Activated naive CD8-positive, alpha-beta T cell treated with anti-CD3 and anti-CD28 coated beads, Interleukin-2, amount 50 U/mL, for 16 hours (primary cell): ENCODE measurements around the gene PDZD7.
"Not testable (repeated sequence)": the region's sequence is repeated elsewhere in the genome, so short reads cannot be mapped to it uniquely, and the experiment has no call there.

Experiments
- DNase-seq: peaks from one replicate; pipeline ENCODE4 v3.0.0-alpha.2; 2020; ENCODE audit warnings: low read depth, low spot score

PDZD7 gene

DNA sequence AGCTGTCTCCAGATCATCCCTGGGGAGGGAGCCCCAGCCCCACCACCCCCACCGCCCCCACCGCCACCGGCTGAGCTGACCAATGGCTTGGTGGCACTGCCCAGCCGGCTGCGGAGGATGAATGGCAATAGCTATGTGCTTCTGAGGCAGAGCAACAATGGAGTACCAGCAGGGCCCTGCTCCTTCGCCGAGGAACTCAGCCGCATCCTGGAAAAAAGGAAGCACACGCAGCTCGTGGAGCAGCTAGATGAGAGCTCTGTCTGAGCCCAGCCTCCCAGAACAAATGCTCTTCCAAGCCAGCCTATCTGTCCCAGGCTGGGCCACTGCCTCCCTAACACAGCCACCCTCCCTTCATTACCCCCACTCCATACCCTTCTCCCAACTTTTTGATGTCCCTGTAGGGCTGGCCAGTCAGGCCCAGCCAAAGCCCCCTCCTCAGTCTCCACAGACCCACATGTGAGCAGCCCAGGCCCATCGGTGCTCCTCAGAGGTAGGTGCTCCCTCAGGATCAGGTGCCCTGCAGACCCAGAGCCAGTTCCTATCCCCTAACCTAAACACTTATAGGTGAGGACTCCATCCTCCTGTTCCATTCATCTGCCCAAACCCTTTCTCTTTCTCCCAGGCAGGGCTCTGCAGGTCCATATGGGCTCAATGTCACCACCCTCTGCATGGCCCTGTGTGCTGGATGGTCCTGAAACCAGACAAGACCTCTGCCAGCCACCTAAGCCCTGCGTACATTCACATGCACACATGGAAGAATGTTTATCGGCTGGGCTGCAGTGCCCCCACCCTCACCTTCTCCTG lies 46.9 kb downstream of the PDZD7 start:
- DNase-seq: no peak

DNA sequence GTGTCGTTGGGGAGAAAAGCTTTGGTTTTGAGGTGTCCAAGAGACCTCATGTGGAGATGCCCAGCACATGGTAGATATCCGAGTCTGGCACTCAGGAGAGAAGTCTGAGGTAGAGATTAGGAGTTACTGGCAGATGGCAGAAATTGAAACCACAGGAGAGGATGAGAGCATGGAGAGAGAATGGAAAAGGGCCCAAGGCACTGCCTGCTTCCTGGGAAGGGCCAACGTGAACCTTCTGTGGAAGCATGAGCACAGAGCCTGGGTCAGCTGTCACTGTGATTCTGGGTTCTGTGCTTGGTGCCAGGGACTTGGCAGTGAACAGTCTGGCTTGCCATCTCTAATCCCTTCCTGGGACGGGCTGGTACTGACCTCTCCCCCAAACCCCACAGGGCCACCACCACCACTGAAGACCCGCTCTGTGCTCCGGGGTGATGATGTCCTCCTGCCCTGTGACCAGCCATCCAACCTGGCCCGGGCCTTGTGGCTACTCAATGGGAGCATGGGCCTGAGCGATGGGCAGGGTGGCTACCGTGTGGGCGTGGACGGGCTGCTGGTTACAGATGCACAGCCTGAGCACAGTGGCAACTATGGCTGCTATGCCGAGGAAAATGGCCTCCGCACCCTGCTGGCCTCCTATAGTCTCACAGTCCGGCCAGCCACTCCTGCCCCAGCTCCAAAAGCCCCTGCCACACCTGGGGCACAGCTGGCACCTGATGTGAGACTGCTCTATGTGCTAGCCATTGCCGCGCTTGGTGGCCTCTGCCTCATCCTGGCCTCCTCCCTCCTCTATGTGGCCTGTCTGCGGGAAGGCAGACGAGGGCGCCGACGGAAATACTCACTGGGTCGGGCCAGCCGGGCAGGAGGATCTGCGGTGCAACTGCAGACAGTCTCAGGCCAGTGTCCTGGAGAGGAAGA lies 47.8 kb downstream of the PDZD7 start:
- DNase-seq: no peak

DNA sequence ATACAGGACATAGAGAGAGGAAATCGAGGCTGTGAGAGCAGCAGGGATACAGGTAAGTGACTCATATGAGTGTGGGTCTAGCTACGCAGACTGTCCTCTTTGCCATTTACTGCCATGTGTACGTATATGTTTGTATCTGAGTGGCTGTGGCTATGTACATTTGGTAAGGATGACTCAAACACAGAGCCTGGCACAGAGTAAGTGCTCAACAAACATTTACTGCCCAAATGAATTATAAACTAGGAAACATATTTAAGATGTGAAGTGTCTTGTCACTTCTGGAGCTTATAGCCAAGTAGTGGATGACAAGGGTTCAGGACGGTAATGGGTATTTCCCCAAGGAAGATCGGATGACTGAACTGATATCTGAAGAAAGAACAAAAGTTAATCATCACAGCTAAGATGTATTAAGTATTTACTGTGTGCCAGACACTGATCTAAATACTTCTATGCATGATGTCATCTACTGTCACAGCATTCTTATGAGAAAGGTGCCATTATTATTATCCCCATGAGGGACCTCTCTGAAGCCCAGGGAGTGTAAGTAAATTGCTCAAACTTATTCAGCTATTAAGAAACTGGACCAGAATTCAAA lies 49.7 kb downstream of the PDZD7 start:
- no peak for DNase-seq

DNA sequence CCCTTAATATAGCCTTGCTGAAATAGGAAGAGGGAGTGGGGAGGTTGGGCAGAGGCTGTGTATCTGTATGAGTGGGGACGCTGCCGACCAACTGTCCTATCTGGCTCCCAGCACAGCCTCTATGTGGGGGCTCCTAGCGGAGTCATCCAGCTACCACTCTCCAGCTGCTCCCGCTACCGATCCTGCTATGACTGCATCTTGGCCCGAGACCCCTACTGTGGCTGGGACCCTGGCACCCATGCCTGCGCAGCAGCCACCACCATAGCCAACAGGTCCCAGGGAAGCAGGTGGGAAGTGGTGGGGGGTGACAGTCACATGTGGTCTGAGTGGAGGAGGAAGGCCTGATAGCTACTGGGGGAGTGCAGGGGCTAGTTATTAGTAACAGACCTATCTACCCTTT lies 50.2 kb downstream of the PDZD7 start:
- DNase-seq: no peak

DNA sequence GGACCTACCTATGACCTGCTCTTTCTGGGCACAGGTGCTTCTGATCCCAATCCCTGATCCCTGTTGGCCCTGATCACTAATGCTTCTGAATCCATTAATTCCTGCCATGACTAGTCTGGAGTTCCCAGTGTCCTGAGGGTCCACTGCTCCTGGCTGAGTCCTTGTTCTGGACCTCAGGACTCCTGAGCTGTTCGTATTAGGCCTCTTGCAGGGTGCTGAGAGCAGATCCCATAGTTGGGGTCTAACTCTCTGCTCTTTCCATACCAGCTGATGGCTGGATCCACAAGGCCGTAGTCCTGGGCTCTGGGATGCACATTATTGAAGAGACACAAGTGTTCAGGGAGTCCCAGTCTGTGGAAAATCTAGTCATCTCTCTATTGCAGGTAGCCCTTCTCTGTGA lies 50.6 kb downstream of the PDZD7 start:
- no peak for DNase-seq

DNA sequence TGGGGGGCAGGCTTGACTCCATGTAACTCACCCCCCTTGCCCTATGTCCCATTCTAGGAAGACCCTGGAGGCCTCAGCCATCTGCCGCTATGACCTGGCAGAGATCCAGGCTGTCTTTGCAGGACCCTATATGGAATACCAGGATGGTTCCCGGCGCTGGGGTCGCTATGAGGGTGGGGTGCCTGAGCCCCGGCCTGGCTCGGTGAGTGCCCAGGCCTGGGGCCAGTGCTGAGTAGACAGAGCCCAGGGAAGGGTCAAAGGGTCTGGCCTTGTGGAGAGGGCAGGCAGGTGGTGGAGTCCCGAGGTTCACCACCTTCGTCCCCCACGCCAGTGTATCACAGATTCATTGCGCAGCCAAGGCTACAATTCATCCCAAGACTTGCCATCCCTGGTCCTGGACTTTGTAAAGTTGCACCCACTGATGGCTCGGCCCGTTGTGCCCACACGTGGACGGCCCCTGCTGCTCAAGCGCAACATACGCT lies 51.1 kb downstream of the PDZD7 start:
- no peak for DNase-seq

DNA sequence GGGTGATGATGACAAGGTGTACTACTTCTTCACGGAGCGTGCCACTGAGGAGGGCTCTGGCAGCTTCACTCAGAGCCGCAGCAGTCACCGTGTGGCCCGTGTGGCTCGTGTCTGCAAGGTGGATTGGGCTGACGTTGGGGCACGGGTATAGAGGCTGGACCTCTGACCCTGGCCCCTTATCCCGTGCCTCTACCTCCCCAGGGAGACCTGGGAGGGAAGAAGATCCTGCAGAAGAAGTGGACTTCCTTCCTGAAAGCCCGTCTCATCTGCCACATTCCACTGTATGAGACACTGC lies 52.1 kb downstream of the PDZD7 start:
- DNase-seq: no peak

DNA sequence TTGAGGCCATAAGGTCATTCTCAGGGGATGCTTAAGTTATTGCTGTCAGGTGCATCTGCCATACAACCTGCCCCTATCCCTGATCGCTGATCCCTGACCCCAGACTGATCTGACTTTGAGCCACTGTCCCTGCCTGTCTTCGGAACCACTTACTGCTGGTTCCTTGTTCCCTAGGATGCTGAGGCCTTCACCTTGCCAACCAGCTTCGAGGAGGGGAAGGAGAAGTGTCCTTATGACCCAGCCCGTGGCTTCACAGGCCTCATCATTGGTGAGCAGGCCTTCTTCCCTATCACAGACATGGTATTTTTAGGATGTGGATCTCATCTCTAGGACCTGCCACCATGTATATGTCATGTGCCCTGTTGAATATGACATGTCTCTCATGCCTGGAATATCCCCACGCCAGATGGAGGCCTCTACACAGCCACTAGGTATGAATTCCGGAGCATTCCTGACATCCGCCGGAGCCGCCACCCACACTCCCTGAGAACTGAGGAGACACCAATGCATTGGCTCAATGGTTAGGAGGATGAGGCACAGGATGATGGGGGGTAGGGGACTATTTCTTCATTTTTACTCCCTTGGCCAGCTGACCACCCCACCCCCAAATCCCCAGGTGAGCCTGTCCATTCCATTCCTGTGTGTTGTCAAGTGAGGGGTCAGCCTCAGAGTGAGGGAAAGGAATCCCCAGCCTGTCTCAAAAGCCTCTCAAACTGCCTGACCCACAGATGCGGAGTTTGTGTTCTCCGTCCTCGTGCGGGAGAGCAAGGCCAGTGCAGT lies 52.6 kb downstream of the PDZD7 start:
- no peak for DNase-seq

DNA sequence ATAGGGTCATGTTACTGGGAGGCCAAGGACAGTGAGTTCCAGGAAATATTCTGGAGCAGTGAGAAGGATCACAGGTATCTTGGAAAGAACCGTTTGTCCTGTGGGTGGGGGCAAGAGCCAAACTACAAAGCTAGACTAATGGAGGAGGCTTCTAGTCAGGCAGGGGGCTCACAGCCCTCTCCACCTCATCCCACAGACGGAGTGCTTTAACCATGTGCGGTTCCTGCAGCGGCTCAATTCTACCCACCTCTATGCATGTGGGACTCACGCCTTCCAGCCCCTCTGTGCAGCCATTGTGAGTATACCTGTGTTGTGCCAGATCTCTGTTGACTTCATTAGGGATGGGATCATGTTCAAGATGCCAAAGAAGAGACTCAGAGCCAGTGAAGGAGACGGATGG lies 53.5 kb downstream of the PDZD7 start:
- no peak for DNase-seq

DNA sequence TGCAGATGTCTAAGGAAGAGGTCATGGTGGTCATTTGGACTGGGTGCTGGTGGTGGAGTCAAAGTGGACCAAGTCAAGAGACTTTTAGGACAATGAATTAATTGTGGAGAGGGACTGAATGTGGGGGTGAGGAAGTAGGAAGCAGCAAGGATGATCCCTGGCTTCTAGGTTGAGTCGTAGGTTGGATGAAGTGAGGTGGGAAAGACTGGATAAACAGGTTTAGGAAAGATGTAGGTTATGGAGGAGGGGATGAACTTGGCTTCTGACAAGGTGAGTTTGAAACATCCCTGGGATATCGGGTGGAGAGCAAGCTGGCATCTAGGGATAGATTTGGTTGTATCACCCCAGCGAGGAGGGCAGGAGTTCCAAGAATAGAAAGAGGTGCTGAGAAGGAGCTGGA lies 54.0 kb downstream of the PDZD7 start:
- DNase-seq: no peak

DNA sequence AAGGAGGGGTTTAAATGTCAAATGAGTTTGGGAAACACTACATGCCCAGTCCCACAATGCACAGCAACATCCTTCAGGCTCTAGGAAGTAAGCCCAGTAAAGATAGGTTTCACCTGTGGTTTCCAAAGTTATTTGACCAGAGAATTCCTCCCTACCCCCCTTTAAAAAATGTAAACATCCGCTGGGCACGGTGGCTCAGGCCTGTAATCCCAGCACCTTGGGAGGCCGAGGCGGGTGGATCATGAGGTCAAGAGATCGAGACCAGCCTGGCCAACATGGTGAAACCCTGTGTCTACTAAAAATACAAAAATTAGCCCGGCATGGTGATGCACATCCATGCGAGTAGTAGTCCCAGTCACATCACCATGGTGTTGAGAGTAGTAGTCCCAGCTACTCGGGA lies 55.5 kb downstream of the PDZD7 start:
- not testable (repeated sequence) for DNase-seq

DNA sequence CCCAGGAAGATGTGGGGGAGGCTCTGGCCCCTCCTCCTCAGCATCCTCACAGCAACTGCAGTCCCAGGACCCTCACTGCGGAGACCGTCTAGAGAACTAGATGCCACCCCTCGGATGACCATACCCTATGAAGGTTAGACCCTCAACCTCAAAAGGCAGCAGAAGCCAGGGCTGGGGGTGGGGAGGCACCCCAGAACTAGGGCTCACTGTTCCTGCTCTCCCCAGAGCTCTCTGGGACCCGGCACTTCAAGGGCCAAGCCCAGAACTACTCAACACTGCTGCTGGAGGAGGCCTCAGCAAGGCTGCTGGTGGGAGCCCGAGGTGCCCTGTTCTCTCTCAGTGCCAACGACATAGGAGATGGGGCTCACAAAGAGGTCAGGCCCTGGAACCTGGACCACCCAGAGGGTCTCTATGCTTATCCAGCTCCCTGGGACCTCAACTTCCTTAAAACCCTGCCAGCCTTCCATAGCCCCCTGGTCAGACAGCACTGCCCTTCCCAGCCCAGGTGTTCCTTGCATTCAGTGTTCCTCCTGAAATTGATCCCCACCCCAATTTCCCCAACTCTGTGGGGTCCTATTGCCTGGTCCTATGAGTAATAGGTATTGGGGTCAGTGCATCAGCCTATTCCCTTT lies 57.9 kb downstream of the PDZD7 start:
- DNase-seq: no peak

DNA sequence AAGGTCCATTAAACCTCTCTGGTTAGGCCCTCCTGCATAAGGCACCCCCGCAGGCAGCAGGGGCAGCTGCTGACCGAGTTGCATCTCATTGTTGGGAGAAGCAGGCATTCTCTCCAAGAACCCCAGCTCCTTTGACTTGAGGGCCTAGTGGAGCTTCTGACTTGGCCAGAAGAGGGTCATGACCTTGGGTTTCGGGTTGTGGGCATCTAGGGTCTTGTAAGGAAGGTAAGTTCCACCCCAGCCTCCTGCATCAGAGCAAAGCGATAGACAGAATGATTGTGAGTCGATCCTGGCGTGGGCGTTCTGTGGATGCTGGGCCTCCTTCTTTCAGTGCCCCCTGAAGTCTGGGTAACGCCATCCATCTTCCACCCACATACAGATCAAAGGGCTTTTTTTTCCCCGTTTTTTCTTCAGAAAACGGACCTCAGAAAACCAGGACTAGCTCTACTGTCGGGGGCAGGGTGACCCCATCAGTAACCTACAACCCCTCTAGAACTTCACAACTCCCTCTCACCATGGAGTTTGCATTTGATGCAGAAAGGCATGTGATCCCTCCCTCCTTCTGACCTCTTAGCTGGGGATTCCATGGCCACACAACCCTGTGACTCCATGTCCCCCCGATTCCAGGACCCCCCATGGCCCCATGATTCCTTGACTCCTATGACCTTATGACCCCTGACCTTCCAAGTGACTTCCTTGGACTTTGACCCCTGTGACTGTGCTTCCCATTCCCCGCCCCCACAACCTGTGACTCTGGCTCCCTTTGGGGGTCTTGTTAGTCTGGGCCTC lies 58.6 kb downstream of the PDZD7 start:
- DNase-seq: no peak

DNA sequence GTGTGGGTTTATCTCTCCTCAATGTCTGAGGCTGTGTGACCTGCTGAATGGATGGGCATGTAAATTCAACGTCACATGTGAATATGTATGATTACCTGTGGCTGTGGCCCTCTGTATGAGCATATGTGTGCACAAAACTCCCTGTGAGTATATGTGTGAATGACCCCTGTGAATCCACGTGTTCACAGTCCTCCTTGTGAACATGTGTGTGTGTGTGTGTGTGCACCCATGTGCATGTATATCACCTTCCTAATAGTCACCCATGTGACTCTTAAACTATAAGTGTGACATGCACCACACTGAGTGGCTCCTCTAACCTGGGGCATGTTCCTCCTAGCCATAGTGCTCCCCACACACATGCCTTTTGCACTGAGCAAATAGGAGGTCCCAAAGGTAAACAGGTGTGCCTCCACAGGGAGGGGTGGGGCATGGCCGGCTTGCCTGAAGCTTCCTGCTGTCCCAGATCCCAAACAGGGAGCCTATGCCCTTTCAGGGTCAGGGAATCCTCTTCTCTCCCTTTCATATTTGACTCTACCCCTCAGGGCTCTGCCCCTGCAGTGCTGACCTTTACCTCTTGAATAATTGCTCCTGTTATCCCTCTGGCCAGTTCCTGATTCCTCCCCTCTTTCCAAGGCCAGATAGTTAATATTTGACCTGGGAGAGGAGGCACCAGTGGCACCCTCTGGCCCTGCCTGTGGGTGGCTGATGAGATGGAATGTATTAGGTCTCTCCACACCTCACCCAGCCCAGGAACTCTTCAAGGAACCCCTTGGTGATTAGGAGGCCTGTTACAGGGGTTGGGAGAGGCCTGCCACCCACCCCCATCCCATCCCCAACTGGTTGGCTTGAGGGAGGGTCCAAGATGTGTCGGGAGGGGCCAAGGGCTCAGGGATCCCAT lies 59.8 kb downstream of the PDZD7 start:
- DNase-seq: no peak

DNA sequence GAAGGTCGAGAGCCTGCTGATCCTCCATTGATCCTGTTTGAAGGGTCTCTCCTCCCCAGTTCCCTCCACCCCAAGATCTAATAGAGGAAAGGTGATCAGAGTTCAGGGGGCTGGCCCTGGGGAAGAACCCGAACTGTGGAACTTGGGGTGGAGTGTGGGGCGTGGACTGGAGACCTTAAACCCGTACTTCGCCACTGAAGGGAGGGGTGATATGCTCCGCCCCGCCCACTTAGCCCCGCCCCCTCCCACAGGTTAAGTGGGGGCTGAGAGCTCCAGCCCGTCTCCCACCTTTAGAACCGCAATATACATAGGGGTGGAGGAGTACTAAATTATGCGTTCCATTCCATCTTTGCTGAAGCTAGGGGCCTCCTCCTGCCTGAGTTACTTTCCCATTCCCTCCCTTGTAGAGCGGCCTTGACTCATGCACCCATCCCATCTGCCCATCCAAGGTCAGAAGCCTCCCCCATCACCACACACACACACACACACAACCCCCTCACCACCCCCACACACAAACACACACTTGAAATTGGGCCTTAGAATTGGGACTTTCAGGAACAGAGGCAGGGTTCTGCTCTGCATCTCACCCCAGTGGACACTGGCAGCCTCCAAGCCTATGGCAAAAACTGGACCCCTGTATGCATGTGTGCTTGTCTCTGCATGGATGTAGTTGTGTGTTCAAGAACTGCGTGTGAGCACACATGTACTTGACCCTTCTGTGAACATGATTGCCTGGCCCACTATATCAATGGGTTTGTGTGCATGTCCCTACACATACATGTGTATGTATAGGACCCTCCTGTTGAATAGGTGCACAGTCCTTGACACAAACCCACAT lies 60.6 kb downstream of the PDZD7 start:
- no peak for DNase-seq

DNA sequence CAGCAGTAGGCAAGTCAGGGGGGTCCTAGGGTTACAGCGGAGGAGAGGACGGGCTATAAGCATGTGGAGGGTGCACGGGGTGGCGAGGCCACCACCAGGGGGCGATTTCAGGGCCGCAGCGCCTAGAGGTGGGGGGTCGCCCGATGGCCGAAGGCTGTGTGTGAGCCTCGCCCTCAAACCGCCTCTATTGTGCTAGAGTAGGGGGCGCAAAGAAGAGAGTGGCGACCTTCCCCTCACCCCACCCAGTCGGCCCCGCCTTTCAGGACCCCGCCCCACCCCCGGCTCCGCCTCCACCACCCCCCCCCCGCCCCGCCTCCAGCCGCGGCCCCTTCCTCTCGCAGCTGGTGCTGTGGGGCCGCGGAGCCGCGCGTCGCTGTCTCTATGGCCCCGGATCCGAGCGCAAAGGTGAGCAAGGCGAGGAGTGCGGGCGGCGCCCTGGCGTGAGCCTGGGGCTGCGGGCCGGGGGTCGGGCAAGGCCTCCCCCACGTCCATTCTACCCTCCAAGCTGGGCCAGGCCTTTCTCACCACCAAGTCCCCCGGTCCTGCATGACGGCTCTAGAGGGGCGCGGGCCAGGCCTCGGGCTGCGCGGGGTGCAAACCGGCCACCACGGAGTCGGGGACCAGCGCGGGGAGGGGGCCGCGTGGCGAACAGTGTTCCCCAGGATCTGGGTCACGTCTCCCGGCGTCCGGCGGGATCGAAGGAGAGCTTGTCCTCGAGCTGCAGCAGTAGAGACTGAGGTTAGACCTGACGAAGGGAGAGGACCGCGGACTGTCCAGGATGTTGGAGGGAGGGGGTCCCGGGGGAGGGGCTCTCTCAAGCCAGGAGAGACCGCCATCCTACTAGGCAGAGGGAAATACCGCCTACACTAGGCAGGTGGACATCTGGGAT lies 61.5 kb downstream of the PDZD7 start, which contains the start of gene SEMA4G:
SEMA4G (plus strand) TSS at position 318 of the 889 bp plus-strand sequence. CDS start 3,409 bp downstream, outside the sequence.
- no peak for DNase-seq

DNA sequence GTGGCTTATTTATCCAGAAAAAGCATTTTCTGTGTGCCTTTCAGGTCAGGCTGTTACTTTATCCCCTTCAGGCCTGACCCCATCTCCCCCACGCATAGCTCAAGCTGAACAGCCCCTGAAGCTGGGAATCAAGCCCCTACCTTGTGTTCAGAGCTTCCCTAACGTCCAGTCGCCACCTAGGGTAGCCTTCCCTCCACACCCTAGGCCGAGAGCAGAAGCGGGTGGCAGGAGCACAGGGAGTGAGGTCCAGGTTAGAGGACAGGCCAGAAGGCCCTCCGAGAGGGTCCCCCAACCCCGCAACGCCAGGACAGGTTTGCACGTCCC lies 62.1 kb downstream of the PDZD7 start:
- DNase-seq: no peak
